ENCODE measurements around the gene CCNDBP1. TPM values are rescaled to one million over a fixed set of nuclear protein-coding genes. Genes with fewer than 3 reads are reported as not detected.
A peak's percentile ranks its signal among the peaks of the same experiment; 100 is the strongest.
"Not testable (repeated sequence)": the region's sequence is repeated elsewhere in the genome, so short reads cannot be mapped to it uniquely, and the experiment has no call there.

The CCNDBP1 gene
- total RNA-seq, 1 donor from 2014 or later = 97.7 TPM

GRCh38 chr15:43193710-43194109, 8.5 kb downstream of the CCNDBP1 start:
- DNase-seq (ENCODE audit: low read depth) = no peak

- DNase-seq (ENCODE audit: low read depth) = no peak
Observed at GRCh38 chr15:43194795-43195194, 9.6 kb downstream of the CCNDBP1 start.

GRCh38 chr15:43196760-43197548, 11.8 kb downstream of the CCNDBP1 start:
- DNase-seq (ENCODE audit: low read depth) = no peak

GRCh38 chr15:43197773-43198172, 12.6 kb downstream of the CCNDBP1 start:
- DNase-seq (ENCODE audit: low read depth) = not testable (repeated sequence)

GRCh38 chr15:43198556-43198955, 13.4 kb downstream of the CCNDBP1 start:
- not testable (repeated sequence) for DNase-seq (ENCODE audit: low read depth)

- no peak for DNase-seq (ENCODE audit: low read depth)
Observed at GRCh38 chr15:43198992-43199391, 13.8 kb downstream of the CCNDBP1 start.

GRCh38 chr15:43199945-43200488, 14.8 kb downstream of the CCNDBP1 start:
- no peak for DNase-seq (ENCODE audit: low read depth)

- peak; percentile 48 for DNase-seq (ENCODE audit: low read depth)
Observed at GRCh38 chr15:43204016-43204901, 19.1 kb downstream of the CCNDBP1 start.

GRCh38 chr15:43206054-43206453, 20.9 kb downstream of the CCNDBP1 start:
- no peak for DNase-seq (ENCODE audit: low read depth)

- DNase-seq (ENCODE audit: low read depth) = no peak
Observed at GRCh38 chr15:43207024-43207423, 21.8 kb downstream of the CCNDBP1 start.

- no peak for DNase-seq (ENCODE audit: low read depth)
Observed at GRCh38 chr15:43208052-43209002, 23.1 kb downstream of the CCNDBP1 start.

GRCh38 chr15:43209059-43209824, 24.0 kb downstream of the CCNDBP1 start:
- DNase-seq (ENCODE audit: low read depth) = no peak

GRCh38 chr15:43210172-43210745, 25.1 kb downstream of the CCNDBP1 start:
- no peak for DNase-seq (ENCODE audit: low read depth)

- DNase-seq (ENCODE audit: low read depth) = no peak
Observed at GRCh38 chr15:43210807-43211206, 25.6 kb downstream of the CCNDBP1 start.

- no peak for DNase-seq (ENCODE audit: low read depth)
Observed at GRCh38 chr15:43211224-43211735, 26.1 kb downstream of the CCNDBP1 start.

GRCh38 chr15:43212299-43212698, 27.1 kb downstream of the CCNDBP1 start:
- DNase-seq (ENCODE audit: low read depth) = no peak

- DNase-seq (ENCODE audit: low read depth) = no peak
Observed at GRCh38 chr15:43212951-43213350, 27.7 kb downstream of the CCNDBP1 start.

GRCh38 chr15:43213466-43213865, 28.3 kb downstream of the CCNDBP1 start:
- DNase-seq (ENCODE audit: low read depth) = no peak

GRCh38 chr15:43214169-43214568, 29.0 kb downstream of the CCNDBP1 start:
- no peak for DNase-seq (ENCODE audit: low read depth)
